Hindlimb muscle (tissue), 1 donor: Measurements from ENCODE around the gene MAGT1. TPM values are rescaled to one million over a fixed set of nuclear protein-coding genes. Genes with fewer than 3 reads are reported as not detected.
A peak's percentile ranks its signal among the peaks of the same experiment; 100 is the strongest.
"Not testable (repeated sequence)": the region's sequence is repeated elsewhere in the genome, so short reads cannot be mapped to it uniquely, and the experiment has no call there.

Source experiments
- DNase-seq: peaks from one replicate; pipeline ENCODE4 v3.0.0-alpha.2; 2013
- polyA plus RNA-seq: library from polyadenylated mRNA; unstranded; fragments of 120-200 nt; gene quantifications from one replicate; pipeline ENCODE4 v1.2.1, GENCODE V29; 2013; ENCODE audit not compliant: insufficient read length

The MAGT1 gene
- polyA plus RNA-seq, 1 donor: 34.8 TPM

- not testable (repeated sequence) for DNase-seq
Observed at GRCh38 chrX:77831544-77831943, 63.7 kb downstream of the MAGT1 start.

DNA sequence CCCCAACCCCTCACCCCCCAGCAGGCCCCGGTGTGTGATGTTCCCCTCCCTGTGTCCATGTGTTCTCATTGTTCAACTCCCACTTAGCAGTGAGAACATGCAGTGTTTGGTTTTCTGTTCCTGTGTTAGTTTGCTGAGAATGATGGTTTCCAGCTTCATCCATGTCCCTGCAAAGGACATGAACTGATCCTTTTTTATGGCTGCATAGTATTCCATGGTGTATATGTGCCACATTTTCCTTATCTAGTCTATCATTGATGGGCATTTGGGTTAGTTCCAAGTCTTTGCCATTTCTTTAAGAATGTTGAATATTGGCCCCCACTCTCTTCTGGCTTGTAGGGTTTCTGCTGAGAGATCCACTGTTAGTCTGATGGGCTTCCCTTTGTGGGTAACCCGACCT, 73.2 kb downstream of the MAGT1 start:
- not testable (repeated sequence) for DNase-seq

DNA sequence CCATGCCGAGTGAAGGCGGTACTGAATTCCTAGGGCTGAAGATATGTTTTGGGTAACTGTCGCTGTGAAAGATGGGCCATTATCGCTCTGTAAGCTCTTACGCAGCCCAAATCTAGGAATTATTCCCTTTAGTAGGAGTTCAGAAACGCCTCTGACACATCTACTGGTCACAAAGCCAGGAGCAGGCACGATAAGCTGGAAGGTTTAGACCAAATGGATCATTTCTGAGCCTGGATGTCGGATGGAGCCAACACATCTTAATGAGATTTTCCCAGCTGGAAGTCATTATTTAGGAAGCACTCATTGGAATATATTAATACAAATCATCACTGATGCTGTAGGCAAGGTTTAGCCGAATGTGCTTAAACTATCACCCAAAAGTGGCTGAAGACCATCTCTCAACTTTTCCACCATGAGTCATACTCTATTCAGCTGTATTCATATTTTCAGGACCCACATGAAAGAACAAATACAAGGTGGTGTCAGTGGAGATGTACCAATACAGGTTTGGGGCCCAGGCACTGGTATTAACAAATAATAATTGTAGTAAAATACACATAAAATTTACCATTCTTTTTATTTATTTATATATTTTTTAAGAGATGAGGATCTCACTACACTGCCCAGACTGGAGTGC, 75.0 kb downstream of the MAGT1 start:
- peak; percentile 3 for DNase-seq

DNA sequence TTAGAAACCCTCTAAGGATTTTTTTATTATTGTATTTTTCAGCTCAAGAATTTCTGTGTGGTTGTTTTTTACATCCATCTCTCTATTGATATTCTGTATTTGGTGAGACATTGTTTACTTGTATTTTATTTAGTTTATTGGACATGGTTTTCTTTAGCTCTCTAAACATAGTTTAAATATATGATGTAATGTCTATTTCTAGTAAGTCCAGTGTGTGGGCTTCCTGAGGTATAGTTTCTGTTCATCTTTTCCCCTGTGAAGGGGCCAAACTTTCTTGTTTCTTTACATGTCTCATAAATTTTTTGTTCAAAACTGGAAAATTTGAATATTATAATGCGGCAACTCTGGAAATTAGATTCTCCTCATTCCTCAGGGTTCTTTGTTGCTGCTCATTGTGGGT, 81.0 kb downstream of the MAGT1 start:
- no peak for DNase-seq

DNA sequence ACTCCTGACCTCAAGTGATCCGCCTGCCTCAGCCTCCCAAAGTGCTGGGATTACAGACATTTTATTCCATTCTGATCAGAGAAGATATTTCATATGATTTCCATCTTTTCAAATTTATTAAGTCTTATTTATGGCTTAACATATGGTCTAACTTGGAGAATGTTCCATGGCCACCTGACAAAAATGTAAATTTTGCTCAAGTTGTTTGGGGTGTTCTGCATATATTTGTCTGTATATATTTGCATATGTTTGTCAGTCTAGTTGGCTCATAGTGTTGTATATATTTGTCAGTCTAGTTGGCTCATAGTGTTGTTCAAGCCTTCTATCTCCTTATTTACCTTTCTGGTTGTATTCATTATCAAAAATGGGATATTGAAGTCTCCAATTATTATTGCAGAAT, 93.0 kb downstream of the MAGT1 start:
- DNase-seq: no peak

DNA sequence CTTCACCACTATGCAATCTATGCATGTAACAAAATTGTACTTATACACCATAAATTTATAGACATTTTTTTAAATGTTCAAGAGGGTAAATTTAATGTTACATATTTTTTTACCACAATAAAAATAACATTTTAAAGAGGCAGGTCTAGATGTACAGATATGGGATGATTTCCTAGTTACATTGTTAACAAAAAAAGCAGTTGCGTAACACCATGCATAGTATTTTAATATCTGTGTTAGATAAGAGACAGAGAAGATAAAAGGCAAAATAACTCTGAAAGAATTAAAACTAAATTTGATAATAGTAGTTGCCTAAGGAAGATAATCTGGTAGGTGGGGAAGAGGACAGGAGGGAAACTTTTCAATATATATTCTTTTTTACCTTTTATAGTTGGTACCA, 100.1 kb downstream of the MAGT1 start:
- no peak for DNase-seq

DNA sequence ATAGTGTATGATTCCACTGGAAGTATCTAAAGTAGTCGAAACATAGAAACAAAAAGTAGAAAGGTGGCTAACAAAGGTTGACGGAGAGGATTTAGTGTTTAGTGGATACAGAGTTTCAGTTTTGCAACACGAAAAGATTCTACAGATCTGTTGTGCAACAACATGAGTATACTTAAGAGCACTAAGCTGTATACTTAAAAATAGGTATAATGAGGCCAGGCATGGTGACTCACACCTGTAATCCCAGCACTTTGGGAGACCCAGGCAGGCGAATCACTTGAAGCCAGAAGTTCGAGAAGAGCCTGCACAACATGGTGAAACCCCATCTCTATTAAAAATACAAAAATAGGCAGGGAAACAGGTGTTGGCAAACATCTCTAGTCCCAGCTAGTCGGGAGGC, 101.3 kb downstream of the MAGT1 start:
- no peak for DNase-seq

DNA sequence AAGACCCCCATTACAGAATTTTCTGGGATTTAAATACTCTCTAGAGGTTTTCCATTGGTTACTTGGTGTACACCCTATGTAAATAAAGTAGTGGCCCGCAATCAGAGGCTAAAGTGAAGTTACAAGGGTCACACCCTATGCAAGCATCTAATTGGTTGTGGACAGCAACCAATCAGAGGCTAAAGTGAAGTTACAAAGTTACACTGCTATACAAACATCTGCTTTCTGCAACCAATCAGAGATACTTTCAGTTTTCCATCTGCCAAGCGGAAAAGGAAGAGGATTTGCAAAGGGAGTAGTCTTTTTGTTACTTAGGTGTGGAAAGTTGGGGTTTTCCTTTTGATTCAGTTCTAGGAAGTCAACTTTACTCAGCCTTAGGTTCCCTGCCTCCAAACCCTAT, 107.2 kb downstream of the MAGT1 start:
- peak; percentile 3 for DNase-seq

DNA sequence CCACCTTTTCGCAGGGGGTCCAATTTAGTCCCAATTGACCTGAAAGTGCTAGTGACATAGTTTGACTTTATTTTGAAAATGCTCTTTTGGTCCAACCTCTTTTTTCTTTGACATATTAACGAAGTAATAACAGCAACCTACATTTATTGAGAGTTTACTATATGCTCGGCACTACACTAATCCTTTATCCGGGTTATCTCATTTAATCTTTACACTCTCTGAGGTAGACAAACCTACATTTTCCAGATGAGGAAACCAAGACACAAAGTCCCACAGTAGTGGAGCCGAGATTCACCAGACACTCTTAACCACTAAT, 108.9 kb downstream of the MAGT1 start:
- DNase-seq: no peak

GRCh38 chrX:77785486-77786364, 109.5 kb downstream of the MAGT1 start, which contains the start of gene ATRX:
Gene ATRX (minus strand): TSS chrX:77786216. CDS start chrX:77786001, 215 bp downstream.
- DNase-seq: peak; percentile 77

DNA sequence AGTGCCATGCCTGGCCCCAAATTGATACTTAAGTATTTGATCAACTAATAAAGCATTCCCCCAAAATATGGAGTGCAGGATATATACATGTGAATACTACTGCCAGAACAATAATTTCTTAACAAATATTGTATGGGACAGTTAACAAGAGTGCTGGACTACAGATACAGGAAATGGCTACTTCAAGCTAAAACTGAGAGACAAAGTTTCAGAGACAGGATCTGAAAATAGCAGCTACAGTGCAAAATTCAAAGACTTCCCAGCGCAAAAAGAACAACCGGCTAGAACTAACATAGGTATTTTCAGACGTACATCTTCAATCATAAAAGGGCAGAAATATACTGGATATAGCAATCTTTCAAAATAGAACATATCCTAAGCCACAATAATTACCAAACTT, 115.5 kb downstream of the MAGT1 start:
- DNase-seq: no peak

GRCh38 chrX:77776659-77777058, 118.6 kb downstream of the MAGT1 start:
- DNase-seq: no peak

Other genes with a start within 250 kb of the MAGT1 start
- 44.7 TPM for gene ATRX, start 109.2 kb downstream of the MAGT1 start, polyA plus RNA-seq
- gene COX7B, start 4.0 kb upstream of the MAGT1 start, polyA plus RNA-seq: 201 TPM
- 7.3 TPM for gene ATP7A, start 15.3 kb upstream of the MAGT1 start, polyA plus RNA-seq
- gene PGAM4, start 74.2 kb upstream of the MAGT1 start, polyA plus RNA-seq: not detected
- gene PGK1, start 208.8 kb upstream of the MAGT1 start, polyA plus RNA-seq: 225 TPM
- gene TAF9B, start 244.2 kb upstream of the MAGT1 start, polyA plus RNA-seq: 26.3 TPM